GF-D8 (cell line): ENCODE measurements around the gene ZNF594.
"Not testable (repeated sequence)": the region's sequence is repeated elsewhere in the genome, so short reads cannot be mapped to it uniquely, and the experiment has no call there.

Experiments used
- DNase-seq: peaks from one replicate; lab custom pipeline; 2025; lab: John Stamatoyannopoulos, UW

ZNF594 gene

DNA sequence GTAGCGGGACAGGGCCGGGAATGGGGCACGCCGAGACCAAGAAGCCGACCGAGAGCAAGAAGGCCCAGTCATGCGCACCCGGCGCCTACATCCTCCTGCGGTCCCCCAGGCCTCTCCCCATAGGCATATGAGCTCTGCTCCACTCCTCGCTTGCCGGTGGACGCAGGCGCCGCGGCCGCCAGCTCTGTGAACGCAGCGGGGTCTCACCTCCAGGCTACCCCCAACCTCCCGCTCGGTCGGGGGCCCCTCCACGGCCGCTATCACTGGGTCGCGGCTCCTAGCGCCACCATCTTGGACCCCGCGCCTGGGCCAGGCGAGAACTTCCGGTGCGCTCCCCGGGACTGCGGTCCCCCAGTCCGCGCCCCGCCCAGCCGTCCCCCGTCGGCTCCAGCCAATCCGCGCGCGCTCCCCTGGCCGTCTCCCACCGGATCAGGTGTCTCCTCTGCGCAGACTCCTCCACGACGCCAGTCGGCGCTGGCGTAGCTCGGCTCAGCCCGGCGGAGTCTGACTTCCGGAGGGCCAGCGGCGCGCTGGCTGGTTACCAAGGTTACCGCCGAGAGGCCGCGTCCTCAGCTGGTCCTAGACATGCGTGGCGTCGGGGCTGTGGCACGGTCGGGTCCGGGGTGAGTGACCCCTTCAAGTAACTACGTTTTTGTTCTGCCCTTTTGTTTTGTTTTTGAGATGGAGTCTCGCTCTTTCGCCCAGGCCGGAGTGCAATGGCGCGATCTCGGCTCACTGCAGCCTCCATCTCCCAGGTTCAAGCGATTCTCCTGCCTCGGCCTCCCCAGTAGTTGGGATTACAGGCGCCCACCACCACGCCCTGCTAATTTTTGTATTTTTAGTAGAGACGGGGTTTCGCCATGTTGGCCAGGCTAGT lies at the start of gene ZNF594:
ZNF594 (minus strand) TSS at position 328 of the 877 bp plus-strand sequence. CDS start 7,612 bp downstream, outside the sequence.
- peak; percentile 62 for DNase-seq

DNA sequence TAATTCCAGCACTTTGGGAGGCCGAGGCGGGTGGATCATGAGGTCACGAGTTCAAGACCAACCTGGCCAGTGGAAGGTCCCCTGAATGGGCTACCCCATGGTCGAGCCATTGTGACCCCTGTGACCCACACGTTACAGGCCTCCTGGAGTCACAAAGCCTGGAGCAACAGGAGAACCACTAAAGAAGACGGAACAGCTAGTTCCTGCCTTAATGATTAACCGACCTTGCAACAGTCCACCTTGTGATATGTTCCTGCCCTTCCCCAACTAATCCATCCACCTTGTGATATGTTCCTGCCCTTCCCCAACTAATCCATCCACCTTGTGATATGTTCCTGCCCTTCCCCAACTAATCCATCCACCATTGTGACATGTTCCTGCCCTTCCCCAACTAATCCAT lies 48.1 kb upstream of the ZNF594 start:
- not testable (repeated sequence) for DNase-seq

DNA sequence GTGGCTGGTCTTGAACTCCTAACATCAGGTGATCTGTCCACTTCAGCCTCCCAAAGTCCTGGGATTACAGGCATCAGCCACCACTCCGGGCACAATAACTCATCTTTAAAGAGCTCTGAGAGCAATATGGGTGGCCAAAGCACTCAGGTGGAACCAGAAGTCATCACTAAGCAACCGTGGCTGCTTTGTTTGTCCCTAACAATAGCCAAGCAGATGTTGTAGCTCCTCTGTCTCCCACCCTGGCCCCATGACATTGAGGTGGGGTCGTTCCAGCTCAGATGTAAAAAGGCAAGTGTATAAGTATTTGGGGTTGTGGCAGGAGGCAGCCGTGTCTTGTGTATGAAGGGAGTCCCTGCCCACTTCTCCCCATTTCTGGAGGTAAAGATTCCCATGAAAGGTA lies 46.7 kb upstream of the ZNF594 start:
- DNase-seq = no peak

DNA sequence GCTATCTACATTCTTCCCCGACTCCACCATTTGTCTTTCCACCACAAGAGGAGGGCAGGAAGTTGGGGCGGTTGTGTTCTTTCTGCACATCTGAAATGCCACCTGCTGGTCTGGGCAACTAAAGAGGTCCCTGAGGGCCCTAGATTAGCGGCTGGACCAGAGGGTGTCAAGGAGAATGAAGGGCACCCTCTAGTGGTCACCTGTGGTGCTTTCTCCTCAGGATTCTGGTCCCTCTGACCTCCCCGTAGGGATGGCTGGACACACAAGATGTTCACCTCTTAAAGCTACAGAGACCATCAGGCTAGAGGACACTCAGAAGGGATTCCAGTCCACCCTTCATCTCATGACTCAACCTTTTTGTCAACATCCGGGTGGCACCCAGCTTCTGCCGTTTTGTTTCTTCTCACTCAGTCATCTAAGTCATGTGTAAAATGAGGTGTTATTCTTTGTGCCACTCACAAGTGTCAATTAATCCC lies 45.9 kb upstream of the ZNF594 start:
- no peak for DNase-seq

DNA sequence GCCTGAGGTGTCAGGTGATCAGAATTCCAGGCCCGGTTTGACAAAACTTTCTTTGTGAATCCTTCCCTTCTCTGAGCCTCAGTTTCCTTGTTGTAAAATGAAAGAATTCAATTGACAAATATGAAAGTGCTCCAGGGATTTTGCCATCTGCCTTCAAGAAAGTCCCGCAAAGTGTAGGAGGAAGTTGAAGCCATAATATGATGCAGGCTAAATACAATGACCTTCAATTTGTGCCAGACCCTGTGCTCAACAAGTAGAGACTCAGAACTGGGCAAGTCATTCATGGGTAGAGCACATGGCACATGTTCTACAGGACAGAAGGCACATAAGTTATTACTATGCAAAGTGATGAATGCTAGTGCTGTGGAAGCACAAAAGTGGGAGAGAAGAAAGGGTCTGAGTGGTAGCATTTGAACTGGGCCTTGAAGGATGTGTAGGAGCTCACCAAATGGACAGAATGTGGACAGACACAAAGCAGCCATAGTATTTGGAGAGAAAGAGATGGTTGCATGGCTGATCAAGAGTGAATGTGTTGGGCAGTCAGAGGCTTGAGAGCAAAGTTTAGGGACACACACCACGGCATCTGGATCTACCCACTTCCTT lies 45.4 kb upstream of the ZNF594 start:
- no peak for DNase-seq

DNA sequence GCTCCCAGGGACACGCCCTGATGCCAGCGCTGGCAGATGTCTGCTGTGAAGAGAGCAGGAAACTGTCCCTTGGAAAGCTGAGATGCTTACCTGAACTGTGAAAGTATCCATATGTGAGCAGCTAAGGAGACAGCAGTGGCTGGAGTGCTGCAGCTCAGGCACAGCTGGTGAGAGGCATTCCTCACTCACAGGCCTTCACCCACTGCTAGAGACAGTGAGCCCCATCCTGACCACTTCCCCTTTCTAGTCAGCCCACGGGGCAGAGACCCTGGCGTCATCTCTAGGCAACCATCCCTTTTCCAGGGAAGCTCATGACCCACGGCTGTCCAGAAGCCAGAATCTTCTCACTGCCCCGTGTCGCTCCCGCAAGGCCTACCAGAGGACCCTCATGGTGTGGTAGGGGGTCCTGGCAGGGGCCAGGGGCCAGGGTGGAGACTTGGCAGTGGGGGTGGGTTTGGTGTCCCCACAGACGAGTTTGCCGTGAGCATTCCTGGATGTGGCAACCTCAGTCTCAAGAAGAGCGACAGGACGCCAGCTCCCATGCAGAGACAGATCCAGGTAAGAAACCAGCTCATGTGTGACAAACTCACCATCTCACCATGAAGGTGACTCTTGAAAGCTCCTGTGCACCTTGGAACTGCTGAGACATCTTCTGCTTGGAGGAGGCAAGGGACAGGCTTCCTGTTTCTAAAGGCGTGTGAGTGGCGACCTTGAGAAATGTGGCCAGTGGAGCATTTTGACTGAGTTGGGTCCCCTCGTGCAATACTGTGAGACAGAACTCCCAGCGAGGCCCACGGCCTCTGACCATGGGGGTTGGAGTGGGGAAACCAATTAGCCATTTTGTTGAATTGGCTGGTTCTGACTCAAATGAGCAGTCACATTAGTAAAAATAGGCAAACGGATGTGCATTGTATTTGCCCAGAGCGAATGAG lies 43.2 kb upstream of the ZNF594 start, which contains the start of gene SCIMP:
SCIMP (minus strand) TSS at position 216 of the 932 bp plus-strand sequence; CDS start at position 111, 105 bp downstream.
- DNase-seq = no peak

DNA sequence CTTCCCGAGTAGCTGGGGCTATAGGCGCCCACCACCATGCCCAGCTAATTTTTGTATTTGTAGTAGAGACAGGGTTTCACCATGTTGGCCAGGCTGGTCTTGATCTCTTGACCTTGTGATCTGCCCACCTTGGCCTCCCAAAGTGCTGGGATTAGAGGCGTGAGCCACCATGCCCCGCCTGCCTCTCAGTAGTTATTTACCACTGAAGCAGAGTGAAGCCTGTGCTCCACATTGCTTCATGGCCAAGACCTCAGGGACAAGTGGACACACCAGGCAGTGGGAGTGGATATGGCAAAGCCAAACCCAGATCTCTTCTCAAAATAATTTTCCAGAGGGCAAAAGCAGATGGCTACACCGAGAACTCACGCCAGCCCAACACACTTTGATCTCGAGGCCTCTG lies 41.8 kb upstream of the ZNF594 start:
- not testable (repeated sequence) for DNase-seq

DNA sequence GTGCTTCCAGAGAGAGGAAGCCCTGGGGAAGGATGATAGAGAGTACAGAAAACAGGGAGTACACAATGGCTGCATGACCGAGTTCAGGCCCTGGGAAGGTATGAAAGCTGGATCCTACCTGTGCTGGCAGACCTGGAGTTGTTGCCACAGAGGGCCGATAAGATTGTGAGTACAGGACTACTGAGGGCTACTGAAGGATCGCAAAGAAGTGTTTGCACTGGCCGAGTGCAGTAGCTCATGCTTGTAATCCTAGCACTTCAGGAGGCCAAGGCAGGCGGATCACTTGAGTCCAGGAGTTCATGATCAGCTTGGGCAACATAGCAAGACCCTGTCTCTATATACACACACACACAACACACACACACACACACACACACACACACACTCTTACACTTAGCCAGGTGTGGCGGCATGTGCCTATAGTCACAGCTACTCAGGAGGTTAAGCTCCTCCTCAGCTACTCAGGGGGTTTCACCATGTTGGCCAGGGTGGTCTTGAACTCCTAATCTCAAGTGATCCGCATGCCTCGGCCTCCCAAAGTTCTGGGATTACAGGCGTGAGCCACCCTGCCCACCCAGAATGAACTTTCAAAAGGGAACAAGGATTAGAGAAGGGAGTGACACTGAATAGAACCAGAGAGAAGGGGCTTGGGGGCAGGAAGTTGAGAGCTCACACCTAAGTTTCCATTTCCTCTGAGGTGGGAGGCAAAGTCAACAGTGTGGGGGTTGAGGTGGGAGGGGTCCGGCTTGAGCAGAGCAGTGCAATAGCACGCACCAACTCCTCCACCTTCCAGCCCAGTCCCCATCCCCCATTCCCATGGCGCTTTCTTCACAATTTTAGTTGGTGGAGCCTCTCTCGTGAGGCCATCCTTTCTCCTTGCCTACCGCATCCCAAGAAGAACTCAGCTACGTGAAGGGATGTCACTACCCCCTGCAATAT lies 35.5 kb upstream of the ZNF594 start:
- no peak for DNase-seq

DNA sequence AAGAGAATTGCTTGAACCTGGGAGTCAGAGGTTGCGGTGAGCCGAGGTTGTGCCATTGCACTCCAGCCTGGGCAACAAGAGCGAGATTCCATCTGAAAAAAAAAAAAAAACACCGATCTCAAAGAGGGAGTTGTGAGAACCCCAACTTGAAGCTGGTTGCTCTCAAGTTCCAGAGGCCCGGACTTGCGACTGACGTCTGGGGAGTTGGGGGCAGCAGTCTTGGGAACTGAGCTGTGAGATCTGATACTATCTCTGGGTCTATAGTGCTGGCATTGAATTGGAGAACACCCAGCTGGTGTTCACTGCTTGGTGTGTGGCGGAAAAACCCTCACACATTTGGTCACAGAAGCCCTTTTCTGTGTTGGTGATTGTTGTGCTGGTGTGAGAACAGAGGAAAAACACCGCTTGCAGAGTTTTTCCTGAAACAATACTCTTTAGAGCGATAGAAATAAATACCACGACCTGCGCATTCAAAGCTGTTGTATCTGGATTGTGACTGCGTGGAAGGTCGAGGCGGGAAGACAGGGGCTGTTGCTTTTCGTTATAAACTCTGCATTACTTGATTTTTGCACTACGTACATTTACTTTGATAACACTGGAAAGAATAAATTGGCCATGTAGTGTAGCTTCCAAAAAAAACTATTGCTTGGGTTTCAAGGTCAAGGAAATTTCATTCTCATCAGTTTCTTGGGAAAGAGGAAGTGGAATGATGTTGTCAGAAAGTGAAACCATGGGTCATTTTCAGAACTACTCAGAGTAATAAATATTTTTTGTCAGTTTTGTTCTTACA lies 34.2 kb upstream of the ZNF594 start:
- DNase-seq = no peak

DNA sequence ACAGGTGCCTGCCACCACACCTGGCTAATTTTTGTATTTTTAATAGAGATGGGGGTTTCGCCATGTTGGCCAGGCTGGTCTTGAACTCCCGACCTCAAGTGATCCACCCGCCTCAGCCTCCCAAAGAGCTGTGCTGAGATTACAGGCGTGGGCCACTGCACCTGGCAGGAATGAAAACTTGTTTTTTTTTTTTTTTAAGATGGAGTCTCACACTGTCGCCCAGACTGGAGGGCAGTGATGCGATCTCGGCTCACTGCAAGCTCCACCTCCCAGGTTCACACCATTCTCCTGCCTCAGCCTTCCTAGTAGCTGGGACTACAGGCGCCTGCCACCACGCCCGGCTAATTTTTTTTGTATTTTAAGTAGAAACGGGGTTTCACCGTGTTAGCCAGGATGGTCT lies 30.2 kb upstream of the ZNF594 start:
- not testable (repeated sequence) for DNase-seq

DNA sequence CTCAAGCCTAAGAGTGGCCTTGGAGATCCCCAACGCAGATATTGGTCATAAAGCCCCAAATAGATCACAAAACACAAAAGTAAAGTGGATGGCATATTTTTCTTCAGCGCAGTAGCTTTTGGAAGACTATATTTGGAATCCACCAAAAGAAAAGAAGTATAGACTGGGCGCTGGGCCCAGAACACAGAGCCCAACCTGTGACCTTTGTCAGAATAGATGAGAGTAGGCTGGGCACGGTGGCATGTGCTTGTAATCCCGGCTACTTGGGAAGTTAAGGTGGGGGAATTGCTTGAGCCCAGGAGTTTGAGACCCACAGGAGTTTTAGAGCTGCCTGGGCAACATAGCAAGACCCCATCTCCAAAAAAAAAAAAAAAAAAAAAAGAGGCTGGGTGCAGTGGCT lies 28.4 kb upstream of the ZNF594 start:
- no peak for DNase-seq

DNA sequence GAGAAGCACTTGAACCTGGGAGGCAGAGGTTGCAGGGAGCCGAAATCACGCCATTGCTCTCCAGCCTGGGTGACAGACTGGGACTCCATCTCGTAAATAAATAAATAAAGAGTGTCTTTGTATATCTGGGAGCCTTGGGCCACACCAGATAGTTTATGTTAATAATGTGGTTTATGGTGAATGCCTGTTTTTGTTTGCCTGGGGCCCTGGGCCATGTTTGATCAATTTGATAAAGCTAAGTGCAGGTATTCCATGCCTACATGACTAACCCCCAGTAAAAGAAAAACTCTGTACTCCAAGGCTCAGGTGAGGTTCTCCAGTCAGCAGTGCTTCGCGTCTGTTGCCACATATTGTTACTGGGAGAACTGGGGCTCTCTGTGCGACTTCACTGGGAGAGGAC lies 27.9 kb upstream of the ZNF594 start:
- no peak for DNase-seq

DNA sequence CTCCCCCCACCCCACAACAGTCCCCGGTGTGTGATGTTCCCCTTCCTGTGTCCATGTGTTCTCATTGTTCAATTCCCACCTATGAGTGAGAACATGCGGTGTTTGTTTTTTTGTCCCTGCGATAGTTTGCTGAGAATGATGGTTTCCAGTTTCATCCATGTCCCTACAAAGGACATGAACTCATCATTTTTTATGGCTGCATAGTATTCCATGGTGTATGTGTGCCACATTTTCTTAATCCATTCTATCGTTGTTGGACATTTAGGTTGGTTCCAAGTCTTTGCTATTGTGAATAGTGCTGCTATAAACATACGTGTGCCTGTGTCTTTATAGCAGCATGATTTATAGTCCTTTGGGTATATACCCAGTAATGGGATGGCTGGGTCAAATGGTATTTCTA lies 25.9 kb upstream of the ZNF594 start:
- DNase-seq = not testable (repeated sequence)

DNA sequence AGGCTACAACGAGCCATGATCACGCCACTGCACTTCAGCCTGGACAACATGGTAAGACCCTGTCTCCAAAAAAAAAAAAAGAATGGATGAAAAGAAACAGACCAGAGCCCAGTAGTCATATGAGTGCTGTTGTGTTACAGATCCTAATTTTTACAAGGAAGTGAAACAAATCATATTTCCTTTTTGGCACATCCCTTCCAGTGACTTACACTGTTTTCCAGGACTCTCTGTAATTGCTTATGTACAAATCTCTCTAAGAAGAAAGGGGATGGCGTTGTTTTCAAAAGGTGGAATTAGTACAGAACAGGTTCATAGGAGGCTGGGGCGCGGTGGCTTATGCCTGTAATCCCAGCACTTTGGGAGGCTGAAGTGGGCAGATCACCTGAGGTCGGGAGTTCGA lies 19.8 kb upstream of the ZNF594 start:
- no peak for DNase-seq

DNA sequence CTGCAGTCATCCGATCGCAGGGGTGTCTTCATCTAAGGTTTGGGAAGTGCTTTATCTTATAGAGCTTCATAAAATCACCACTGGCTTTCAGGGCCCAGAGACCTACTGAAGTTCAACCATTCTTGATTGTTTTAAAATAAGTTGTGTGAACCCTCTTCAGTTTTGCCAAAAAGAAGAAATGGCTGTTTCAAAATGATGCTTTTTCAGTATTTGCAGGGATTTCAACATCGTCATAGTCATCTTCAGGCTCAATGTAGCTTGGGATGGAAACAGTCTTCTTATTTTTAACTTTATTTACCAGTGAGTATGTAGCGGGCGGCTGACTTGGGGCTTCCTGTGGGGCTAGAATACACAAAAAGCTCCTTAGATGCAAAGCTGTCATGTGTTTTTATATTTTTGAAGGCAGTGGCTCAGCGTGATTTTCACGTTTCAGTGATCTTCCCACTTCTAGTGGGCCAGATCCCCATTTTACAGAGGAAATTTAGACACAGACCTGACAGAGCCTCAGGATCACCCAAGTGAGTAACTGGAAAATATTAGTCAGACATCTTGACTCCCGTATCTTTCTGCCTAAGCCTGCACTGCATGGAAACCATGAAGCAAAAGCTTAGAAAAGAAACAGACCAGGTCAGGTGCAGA lies 19.1 kb upstream of the ZNF594 start:
- DNase-seq = no peak

DNA sequence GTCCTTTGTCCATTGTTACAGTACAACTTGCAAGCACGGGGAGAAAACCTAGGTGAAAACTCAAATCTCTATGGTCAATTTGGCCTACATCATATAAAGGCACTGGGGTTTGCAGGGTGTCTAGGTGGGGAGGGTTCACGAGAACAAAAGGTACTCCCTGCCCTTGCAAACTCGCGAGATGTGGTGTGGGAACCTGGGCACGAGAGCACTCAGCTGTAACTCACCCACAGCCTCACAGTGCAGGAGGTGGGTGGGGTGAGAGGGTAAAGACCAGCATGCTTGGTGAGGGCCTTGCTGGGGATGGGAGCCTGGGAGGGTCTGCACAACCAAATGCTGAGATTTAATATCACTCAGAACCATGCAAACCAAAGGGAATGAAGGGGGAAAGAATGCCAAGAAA lies 18.4 kb upstream of the ZNF594 start:
- no peak for DNase-seq

DNA sequence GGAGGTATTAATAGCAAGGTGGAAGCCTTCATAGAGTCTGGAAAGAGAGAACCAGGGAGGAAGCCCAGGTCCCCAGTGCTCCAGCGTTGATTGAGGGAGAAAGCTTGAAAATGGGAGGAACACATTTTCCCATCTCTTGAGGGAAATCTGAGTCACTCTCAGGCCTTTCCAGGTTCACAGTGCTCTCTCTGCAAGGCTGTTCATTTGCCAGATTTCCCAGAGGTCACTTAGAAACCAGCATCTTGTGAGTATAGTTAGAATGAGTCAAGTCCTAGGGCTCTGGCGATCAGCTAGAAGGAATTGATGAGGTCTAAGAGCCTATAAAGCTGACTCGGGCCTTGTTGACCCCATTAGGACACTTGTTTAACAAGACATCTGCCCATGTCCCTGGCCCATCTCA lies 17.7 kb upstream of the ZNF594 start:
- DNase-seq = no peak

DNA sequence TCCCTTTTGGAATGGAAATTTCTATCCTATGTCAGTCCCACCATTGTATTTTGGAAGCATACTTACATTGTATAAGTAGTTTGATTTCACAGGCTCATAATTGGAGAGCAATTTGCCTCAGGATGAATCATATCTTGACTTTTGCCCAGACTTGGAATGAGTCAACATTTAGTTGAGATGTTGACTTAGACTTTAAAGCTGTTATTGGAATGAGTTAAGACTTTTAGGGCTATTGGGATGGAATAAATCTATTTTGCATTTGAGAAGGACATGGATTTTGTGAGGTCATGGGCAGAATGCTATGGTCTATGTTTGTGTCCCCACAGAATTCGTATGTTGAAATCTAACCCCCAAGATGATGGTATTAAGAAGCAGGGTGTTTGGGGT lies 12.2 kb upstream of the ZNF594 start:
- DNase-seq = no peak

DNA sequence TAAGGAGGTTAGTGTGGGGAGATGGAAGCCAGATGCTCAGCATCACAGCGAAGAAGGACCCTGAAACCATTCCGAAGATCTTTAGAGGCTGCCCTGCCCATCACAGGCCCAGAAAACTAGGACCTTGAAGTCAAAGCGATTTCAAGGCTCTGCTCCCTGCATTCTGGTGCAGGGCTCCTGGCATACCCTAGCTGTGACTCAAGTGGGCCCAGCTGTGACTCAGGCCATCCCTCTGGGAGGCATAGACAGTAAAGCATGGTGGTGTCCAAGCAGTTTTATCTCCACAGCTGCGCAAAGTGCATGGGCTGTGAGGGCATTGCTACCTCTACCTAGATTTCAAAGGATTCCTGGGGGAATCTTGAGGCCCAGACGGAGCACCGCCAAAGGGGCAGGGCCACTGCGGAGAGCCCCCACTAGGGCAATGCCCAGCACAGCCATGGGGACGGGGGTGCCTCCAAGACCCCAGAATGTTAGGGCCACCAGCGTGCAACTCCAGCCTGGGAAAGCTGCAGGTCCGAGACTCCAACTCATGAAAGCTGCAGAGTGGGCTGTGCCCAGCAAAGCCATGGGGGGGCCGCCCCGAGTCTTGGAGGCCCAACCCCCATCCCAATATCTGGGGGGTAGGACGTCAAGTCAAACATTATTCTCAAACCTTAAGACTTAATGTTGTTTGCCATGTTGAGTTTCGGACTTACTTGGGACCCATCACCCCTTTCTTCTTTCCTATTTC lies 11.7 kb upstream of the ZNF594 start:
- DNase-seq = no peak
